Measurements from ENCODE around the gene CLDN10.

CLDN10 gene

DNA sequence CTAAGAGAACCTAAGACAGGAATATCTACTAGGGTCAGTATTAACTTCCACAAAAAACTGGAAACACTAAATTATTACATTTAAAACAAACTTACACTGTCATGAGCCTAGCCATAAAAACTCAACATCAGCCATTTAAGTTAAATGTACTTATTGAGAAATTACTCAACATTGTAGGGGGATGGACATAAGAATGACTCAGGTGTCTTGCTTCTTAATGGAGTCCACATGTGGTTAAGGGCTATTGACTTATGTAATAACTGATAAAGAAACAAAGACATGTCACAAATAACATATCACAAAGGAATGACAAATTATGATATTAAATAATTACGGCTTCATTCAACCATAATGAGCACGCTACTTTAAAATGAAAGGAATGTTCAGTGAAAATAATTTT is 36.2 kb downstream of the CLDN10 start:
- peak overlapping the region; percentile 55 for H3K27ac ChIP-seq

GRCh38 chr13:95593462-95593861 is 40.9 kb downstream of the CLDN10 start:
- DNase-seq (ENCODE audit: low read depth, low spot score) = no peak
- H3K27ac ChIP-seq = no peak overlapping the region

More for the DNA sequence above, 36.2 kb downstream of the CLDN10 start:
- DNase-seq (ENCODE audit: low read depth, low spot score) = peak; percentile 36

DNA sequence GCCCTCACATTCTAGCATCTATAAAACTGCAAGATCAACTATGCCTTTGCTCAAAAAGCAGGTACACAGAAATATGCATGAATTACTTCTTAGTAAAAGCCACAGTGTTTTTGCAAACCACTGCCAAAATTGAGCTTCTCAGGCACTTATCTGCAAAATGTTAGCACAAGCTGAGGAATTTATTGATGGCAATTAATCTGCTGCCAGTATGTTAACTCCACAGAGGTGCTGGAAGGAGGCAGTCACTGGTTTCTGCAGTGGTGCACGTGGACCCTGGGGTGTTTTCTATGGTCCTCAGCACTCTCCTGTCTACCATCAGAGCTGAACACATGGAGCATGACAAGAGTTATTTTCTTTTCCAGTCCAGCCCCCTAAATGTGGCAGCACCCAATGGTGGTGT is 44.2 kb downstream of the CLDN10 start:
- no peak for DNase-seq (ENCODE audit: low read depth, low spot score)
- no peak overlapping the region for H3K27ac ChIP-seq

DNA sequence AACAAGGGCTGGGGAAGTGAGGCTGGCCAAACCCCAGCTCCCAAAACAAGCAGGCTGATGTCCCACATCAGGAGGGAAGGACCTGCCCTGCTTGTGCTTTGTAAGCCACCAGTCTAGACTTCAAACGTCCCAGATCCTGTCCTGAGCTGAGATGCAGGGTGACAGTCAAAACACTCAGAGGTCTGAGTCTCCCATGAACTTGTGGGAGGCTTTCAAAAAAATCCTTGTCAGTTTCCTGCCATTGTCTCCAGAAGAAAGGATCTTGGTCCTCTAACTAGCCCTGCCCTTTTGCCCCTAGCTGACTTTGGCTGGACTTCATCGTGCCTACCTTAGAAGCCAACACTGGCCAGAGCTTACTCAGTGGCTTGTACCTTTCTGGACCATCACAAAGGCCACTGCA is 48.7 kb downstream of the CLDN10 start:
- no peak for DNase-seq (ENCODE audit: low read depth, low spot score)
- no peak overlapping the region for H3K27ac ChIP-seq

DNA sequence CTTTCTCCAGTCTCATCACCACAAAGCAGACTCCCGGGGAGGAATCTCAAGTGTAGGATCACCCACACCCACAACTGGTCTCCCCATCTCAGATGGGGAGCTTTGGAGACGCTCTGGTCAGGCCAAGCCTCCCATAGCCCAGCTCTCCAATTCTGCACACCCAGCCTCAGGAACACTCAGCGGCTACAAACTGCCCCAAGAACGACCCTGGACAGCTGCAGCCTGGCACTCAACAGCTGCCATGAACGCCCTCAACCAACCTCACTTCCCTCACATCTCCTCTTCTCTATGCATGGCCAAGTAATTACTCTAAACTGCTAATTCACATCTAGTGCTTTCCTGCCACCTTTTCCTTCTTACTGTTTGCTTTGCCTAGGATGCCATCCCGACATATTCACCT is 49.4 kb downstream of the CLDN10 start:
- DNase-seq (ENCODE audit: low read depth, low spot score) = no peak
- H3K27ac ChIP-seq = no peak overlapping the region

DNA sequence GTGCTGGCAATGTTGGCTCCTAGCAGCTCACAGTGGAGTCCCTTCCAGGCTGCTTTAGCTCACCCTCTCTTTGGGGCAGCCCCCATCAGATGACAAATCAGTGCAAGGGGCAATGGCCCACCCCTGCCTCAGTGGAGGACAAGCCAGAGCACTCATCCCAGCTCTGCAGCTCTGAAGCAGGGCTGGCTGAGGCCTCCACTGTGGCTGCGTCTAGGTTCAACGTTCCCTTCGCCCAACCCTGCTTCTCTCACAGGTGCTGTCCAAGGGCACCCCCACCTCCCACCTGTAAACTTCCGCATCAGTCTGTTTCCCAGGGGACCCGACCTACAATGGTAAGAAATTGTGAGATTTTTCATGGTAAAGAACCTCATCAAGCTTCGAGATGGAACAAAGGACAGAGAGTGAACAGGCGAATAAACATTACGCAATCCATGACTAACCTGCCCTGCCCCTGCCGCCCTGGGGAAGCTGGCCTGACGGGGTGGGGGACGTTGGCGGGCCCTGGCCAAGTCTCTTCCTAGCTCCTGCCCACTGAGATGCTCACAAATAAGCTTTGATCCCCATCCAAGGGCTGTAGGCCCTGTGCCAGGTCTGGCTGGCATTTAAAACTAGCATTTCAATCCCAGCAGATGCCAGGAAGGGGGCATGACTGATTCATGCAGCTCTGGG is 51.5 kb downstream of the CLDN10 start:
- no peak for DNase-seq (ENCODE audit: low read depth, low spot score)
- H3K27ac ChIP-seq = peak overlapping the region; percentile 26

DNA sequence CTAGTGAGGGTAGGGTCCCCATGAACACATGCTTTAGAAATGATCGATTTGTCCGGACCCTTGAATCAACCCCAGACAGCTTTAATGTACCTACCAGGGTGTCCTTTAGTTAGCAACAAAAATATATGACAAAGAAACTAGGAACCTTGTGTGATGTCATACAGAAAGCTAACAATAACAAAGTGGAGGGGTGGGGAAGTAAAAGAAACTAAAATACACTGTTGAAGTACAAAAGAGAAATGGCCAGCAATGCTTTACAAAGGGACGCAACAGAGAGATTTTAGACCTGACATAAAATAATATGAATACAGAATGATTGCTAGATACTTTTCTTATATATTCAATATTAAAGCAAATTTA is 52.0 kb downstream of the CLDN10 start:
- DNase-seq (ENCODE audit: low read depth, low spot score) = no peak

GRCh38 chr13:95605448-95606125 is 53.1 kb downstream of the CLDN10 start:
- DNase-seq (ENCODE audit: low read depth, low spot score) = no peak
- H3K27ac ChIP-seq = no peak overlapping the region

More for the DNA sequence above, 52.0 kb downstream of the CLDN10 start:
- peak overlapping the region; percentile 26 for H3K27ac ChIP-seq

DNA sequence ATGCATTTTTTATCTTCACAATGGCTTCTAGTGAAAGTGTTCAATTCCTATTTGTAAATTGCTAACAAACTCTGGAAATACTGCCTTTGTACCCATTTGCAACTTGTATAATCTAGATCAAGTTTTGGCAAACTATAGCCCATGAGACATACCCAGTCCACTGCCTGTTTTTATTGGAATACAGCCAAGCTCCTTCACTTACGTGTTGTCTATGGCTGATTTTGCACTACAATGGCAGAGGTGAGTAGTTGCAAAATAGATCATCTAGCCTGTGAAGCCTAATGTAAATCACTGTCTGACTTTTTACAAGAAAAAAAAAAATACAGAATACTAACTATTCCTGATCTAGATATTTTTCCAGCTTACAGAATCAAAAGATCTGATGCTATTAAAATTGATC is 54.8 kb downstream of the CLDN10 start:
- DNase-seq (ENCODE audit: low read depth, low spot score) = peak; percentile 66
- H3K27ac ChIP-seq = no peak overlapping the region

DNA sequence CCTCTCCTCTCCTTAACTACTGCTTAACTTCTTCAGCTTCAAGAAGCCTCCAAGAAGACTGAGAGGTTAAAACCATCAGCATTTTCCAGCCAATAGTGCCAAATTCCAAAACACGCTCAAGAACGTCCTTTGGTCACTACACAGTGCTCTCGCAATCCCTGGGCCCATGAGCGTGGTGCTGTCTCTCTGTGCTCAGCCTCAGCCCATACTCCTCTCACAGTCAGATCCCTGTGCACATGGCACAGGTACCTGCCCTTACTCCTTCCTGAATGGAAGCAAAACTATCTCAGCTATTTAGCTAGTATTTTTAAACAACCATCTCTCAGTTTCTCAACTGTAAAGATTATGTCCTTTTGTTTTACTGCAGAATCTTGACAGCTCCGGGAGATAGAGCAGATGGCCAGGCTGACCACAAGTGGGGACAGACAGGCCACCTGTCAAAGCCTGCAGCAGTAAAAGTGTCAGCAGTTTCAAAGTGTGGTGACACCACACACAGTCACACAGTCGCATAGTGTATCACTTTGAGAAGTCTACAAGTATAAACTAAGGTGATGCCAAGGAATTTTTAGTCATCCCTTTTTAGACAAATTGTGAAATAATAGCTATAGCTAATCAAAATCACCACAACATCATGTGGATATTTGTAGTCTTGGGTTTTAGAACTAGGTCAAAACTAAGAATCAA is 56.3 kb downstream of the CLDN10 start:
- no peak for DNase-seq (ENCODE audit: low read depth, low spot score)
- no peak overlapping the region for H3K27ac ChIP-seq

- no peak for DNase-seq (ENCODE audit: low read depth, low spot score)
Observed at GRCh38 chr13:95614641-95615245, 62.2 kb downstream of the CLDN10 start.

DNA sequence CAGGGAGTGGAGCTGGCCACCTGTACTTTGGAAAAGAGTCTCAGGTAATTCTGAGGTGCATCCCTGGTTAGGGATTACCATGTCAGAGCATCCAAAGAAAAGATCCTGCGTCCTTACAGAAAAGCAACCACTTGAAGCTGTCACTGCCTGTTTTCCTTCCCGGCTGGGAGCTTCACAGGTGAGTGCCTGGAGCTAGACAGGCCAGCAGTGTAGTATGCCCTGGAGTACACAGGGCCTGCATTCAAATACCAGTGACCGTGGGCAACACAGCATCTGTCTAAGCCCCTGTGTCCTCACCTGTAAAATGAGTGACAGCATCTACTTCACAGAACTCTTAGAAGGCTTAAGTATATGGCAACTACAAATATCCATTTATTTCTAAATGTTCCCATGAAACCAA is 63.0 kb downstream of the CLDN10 start:
- no peak overlapping the region for H3K27ac ChIP-seq
- DNase-seq (ENCODE audit: low read depth, low spot score) = no peak

More at GRCh38 chr13:95614641-95615245, 62.2 kb downstream of the CLDN10 start:
- no peak overlapping the region for H3K27ac ChIP-seq

DNA sequence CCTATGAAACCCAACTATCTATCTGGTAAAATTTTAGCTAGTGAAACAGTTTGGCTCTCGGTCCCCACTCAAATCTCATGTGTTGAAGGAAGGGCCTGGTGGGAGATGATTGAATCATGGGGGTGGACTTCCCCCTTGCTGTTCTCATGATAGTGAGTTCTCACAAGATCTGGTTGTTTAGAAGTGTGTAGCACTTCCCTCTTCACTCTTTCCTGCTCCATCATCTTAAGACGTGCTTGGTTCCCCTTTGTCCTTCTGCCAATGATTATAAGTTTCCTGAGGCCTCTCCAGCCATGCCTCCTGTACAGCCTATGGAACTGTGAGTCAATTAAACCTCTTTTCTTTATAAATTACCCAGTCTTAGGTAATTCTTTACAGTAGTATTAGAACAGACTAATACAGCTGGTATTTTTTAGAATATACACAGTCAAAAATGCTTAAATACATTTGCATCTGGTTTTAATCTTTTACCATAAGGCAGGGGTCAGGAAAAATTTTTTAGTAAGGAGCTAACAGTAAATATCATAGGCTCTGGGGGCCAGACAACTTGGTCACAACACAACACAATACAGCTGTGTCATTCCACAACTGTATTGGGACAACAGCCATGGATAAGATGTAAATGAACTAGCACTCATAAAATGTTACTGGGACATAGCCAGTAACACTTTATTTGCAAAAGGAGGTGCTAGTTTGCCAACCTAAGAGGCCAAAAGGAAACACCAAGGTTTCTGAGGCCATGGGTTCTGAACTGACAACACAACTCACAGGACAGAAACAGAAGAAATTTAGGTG is 67.7 kb downstream of the CLDN10 start:
- no peak for DNase-seq (ENCODE audit: low read depth, low spot score)
- no peak overlapping the region for H3K27ac ChIP-seq

- no peak for DNase-seq (ENCODE audit: low read depth, low spot score)
- H3K27ac ChIP-seq = no peak overlapping the region
Observed at GRCh38 chr13:95620825-95621498, 68.4 kb downstream of the CLDN10 start.

DNA sequence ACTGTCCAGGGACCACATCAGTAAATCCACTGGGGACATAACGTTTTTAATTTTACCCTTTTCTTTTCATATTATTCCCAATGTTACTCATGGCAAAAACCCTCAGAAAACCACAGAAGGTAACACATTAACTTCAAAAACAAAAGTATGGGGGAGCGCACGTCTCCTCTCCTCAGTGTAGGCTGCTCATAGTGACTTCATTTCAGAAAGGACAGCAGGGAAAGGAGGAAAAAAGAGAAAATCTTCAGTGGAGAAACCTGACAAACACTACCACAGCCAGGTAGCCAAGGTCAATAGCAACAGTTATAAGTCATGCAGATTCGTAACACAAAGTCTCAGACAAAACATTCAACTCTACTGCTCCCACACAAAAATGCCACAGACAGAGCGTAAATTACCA is 70.6 kb downstream of the CLDN10 start:
- DNase-seq (ENCODE audit: low read depth, low spot score) = no peak
- no peak overlapping the region for H3K27ac ChIP-seq

GRCh38 chr13:95624020-95624419 is 71.5 kb downstream of the CLDN10 start:
- H3K27ac ChIP-seq = no peak overlapping the region
- DNase-seq (ENCODE audit: low read depth, low spot score) = no peak

DNA sequence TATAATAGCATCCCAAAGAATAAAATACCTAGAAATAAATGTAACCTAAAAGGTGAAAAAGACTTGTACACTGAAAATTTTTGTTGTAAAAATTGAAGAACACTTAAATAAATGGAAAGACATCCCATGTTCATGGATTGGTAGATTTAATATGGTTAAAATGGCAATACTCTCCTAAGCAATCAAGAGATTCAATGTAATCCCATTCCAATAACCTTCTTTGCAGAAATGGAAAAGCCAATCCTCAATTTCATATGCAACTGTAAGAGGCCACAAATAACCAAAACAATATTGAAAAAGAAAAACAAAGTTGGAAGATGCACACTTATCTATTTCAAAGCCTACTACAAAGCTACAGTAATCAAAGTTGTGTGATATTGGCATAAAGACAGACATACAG is 74.2 kb downstream of the CLDN10 start:
- no peak for DNase-seq (ENCODE audit: low read depth, low spot score)
- no peak overlapping the region for H3K27ac ChIP-seq

DNA sequence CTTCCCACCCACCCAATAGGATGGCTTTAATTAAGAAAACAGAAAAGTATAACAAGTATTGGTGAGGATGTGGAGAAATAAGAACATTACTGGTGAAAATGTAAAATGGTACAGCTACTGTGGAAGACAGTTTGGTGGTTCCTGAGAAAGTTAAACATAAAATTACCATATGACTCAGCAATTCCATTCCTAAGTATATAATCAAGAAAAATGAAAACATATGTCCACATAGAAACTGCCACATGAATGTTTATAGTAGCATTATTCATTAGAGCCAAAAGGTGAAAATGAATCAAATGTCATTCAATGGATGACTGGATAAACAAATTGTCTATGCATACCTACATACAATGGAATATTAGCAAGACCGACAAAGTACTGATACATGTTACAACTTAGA is 75.1 kb downstream of the CLDN10 start:
- H3K27ac ChIP-seq = no peak overlapping the region
- no peak for DNase-seq (ENCODE audit: low read depth, low spot score)

DNA sequence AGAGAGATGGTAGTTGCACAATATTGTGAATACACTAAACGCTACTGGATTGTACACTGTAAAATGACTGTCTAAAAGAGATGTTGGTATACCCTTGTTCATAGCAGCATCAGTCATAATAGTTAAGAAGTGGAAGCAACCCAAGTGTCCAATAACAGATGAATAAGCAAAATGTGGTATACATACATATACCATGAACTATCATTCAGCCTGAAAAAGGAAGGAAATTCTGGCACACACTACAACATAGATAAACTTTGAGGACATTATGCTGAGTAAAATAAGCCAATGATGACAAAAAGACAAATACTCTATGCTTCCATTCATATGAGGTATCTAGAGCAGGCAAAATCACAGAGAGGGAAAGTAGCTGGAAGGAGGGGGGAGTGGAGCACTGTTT is 76.0 kb downstream of the CLDN10 start:
- DNase-seq (ENCODE audit: low read depth, low spot score) = no peak
- H3K27ac ChIP-seq = no peak overlapping the region

GRCh38 chr13:95629071-95629470 is 76.6 kb downstream of the CLDN10 start:
- no peak overlapping the region for H3K27ac ChIP-seq
- no peak for DNase-seq (ENCODE audit: low read depth, low spot score)

Data from epithelial cell of prostate (primary cell).